ENCODE results near the gene GABRR3. TPM values are rescaled to one million over a fixed set of nuclear protein-coding genes. Genes with fewer than 3 reads are reported as not detected.

Gene GABRR3
- total RNA-seq, 3 donors from 2014 or later (not counting 1 experiment from before 2014, with no cell fraction given) = not detected

- Histone ChIP-seq H3K4me3 (ENCODE audit: low read length) (no peak overlapping the region), H3K27me3 (ENCODE audit: control insufficient read depth, insufficient read depth, low read length) (no peaks in the 10 kb centered on the region), H3K4me1 (ENCODE audit: control insufficient read depth, insufficient read depth, low read length) (peaks cover 12% of the 10 kb centered on the region), H3K36me3 (ENCODE audit: control insufficient read depth, insufficient read depth, low read length) (no peaks in the 10 kb centered on the region), H3K9me3 (ENCODE audit: control insufficient read depth, insufficient read depth, low read length) (no peaks in the 10 kb centered on the region), H3K27ac (ENCODE audit: low read length) (no peak overlapping the region)
- H3K4me1 Mint-ChIP-seq = peaks cover 18 to 29% of the 10 kb centered on the region in 2 donors
- H3K4me3 Mint-ChIP-seq = peak overlapping the region; percentile 32
- H3K27ac Mint-ChIP-seq = no peak overlapping the region
- no CpG with 5 or more reads among the region's 1 CpG for WGBS (ENCODE audit: insufficient coverage)
- no peaks in the 10 kb centered on the region for H3K27me3 Mint-ChIP-seq (ENCODE audit: low read depth in 2 of 2)
- H3K9me3 Mint-ChIP-seq = no peaks in the 10 kb centered on the region
- no peak for ATAC-seq
- TF ChIP-seq, protein P1, sequence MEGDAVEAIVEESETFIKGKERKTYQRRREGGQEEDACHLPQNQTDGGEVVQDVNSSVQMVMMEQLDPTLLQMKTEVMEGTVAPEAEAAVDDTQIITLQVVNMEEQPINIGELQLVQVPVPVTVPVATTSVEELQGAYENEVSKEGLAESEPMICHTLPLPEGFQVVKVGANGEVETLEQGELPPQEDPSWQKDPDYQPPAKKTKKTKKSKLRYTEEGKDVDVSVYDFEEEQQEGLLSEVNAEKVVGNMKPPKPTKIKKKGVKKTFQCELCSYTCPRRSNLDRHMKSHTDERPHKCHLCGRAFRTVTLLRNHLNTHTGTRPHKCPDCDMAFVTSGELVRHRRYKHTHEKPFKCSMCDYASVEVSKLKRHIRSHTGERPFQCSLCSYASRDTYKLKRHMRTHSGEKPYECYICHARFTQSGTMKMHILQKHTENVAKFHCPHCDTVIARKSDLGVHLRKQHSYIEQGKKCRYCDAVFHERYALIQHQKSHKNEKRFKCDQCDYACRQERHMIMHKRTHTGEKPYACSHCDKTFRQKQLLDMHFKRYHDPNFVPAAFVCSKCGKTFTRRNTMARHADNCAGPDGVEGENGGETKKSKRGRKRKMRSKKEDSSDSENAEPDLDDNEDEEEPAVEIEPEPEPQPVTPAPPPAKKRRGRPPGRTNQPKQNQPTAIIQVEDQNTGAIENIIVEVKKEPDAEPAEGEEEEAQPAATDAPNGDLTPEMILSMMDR (IDR thresholded peaks at IDR 0.05) = no peak
- intact Hi-C loops (cut with micrococcal nuclease) = no loop called here
- H3K36me3 Mint-ChIP-seq = no peaks in the 10 kb centered on the region
- no peak for DNase-seq
Observed at GRCh38 chr3:97975466-97975865, 59.6 kb downstream of the GABRR3 start.

- no peak for DNase-seq
- Mint-ChIP-seq H3K4me3 (peak overlapping the region; percentile 60), H3K27ac (no peak overlapping the region), H3K4me1 (peaks cover 22 to 33% of the 10 kb centered on the region in 2 donors), H3K36me3 (no peaks in the 10 kb centered on the region), H3K9me3 (no peaks in the 10 kb centered on the region), H3K27me3 (ENCODE audit: low read depth in 2 of 2) (no peaks in the 10 kb centered on the region)
- Histone ChIP-seq H3K4me1 (ENCODE audit: control insufficient read depth, insufficient read depth, low read length) (peaks cover 12% of the 10 kb centered on the region), H3K36me3 (ENCODE audit: control insufficient read depth, insufficient read depth, low read length) (no peaks in the 10 kb centered on the region), H3K27me3 (ENCODE audit: control insufficient read depth, insufficient read depth, low read length) (no peaks in the 10 kb centered on the region), H3K4me3 (ENCODE audit: low read length) (no peak overlapping the region), H3K27ac (ENCODE audit: low read length) (no peak overlapping the region), H3K9me3 (ENCODE audit: control insufficient read depth, insufficient read depth, low read length) (no peaks in the 10 kb centered on the region)
- ATAC-seq = no peak
- TF ChIP-seq, protein P1 (IDR thresholded peaks at IDR 0.05) = no peak
- 24% methylated on average over 3 of the region's 3 CpGs for whole genome bisulfite sequencing (ENCODE audit: insufficient coverage)
- intact Hi-C loops (cut with micrococcal nuclease) = no loop called here
Observed at GRCh38 chr3:97974996-97975395, 60.1 kb downstream of the GABRR3 start.

- Histone ChIP-seq H3K4me3 (ENCODE audit: low read length) (peak overlapping the region; percentile 23), H3K27me3 (ENCODE audit: control insufficient read depth, insufficient read depth, low read length) (no peaks in the 10 kb centered on the region), H3K27ac (ENCODE audit: low read length) (no peak overlapping the region), H3K4me1 (ENCODE audit: control insufficient read depth, insufficient read depth, low read length) (peaks cover 12% of the 10 kb centered on the region), H3K9me3 (ENCODE audit: control insufficient read depth, insufficient read depth, low read length) (no peaks in the 10 kb centered on the region), H3K36me3 (ENCODE audit: control insufficient read depth, insufficient read depth, low read length) (no peaks in the 10 kb centered on the region)
- intact Hi-C loops (cut with micrococcal nuclease) = no loop called here
- Mint-ChIP-seq H3K9me3 (no peaks in the 10 kb centered on the region), H3K4me1 (peaks cover 22 to 36% of the 10 kb centered on the region in 2 donors), H3K27me3 (ENCODE audit: low read depth in 2 of 2) (no peaks in the 10 kb centered on the region), H3K27ac (peak overlapping the region; percentile 38 to 48), H3K36me3 (no peaks in the 10 kb centered on the region), H3K4me3 (peak overlapping the region; percentile 77)
- DNase-seq (no peak), ATAC-seq (no peak)
- TF ChIP-seq, protein P1 (IDR thresholded peaks at IDR 0.05) = no peak
- WGBS (ENCODE audit: insufficient coverage) = 97% methylated on average over 9 of the region's 9 CpGs
Observed at GRCh38 chr3:97972976-97973375, 62.1 kb downstream of the GABRR3 start.

All from natural killer cell (primary cell).